NB4 (cell line): Measurements from ENCODE around the gene SSX5.
"Not testable (repeated sequence)": the region's sequence is repeated elsewhere in the genome, so short reads cannot be mapped to it uniquely, and the experiment has no call there.

ENCODE experiments used
- DNase-seq: peaks from one replicate; pipeline ENCODE4 v3.0.0; 2010; ENCODE audit warnings: low read depth
- H3K4me3 ChIP-seq: one replicate; pipeline ENCODE4 v1.5.1; 2011; ENCODE audit warnings: mild to moderate bottlenecking, low read depth, low read length, moderate library complexity
- CTCF ChIP-seq: IDR thresholded peaks from one replicate; pipeline ENCODE4 v1.5.1; 2012; ENCODE audit warnings: low read depth, low read length
- MAX ChIP-seq: IDR thresholded peaks from 2 replicates; pipeline ENCODE4 v1.6.1; 2011; ENCODE audit warnings: low read depth, low read length
- MYC ChIP-seq: IDR thresholded peaks from 2 replicates; pipeline ENCODE4 v1.6.1; 2011; ENCODE audit warnings: low read depth, low read length
- POLR2A ChIP-seq: IDR thresholded peaks from 2 replicates; pipeline ENCODE4 v1.6.1; 2011; ENCODE audit warnings: mild to moderate bottlenecking; ENCODE audit not compliant: insufficient read length; ENCODE audit errors: extremely low read depth

Gene SSX5

GRCh38 chrX:48156014-48156413 is 40.6 kb downstream of the SSX5 start:
- no peak for TF ChIP-seq MYC
- no peak for TF ChIP-seq MAX
- no peak for TF ChIP-seq CTCF
- no peak for TF ChIP-seq POLR2A
- H3K4me3 ChIP-seq = no peak overlapping the region
- no peak for DNase-seq

- H3K4me3 ChIP-seq = no peak overlapping the region
- DNase-seq = no peak
- no peak for TF ChIP-seq POLR2A
- no peak for TF ChIP-seq MYC
- no peak for TF ChIP-seq MAX
- no peak for TF ChIP-seq CTCF
Measured at GRCh38 chrX:48154796-48155195, 41.8 kb downstream of the SSX5 start.

GRCh38 chrX:48153769-48154168 is 42.8 kb downstream of the SSX5 start:
- H3K4me3 ChIP-seq = no peak overlapping the region
- no peak for DNase-seq
- TF ChIP-seq POLR2A (no peak), CTCF (no peak), MYC (no peak), MAX (no peak)

GRCh38 chrX:48142697-48143096 is 53.9 kb downstream of the SSX5 start:
- H3K4me3 ChIP-seq, DNase-seq: not testable (repeated sequence)

GRCh38 chrX:48141810-48142508 is 54.6 kb downstream of the SSX5 start:
- DNase-seq, H3K4me3 ChIP-seq: not testable (repeated sequence)

- DNase-seq, H3K4me3 ChIP-seq: not testable (repeated sequence)
Measured at GRCh38 chrX:48139076-48139475, 57.5 kb downstream of the SSX5 start.
